Measurements from ENCODE around the gene BMAL1. TPM values are rescaled to one million over a fixed set of nuclear protein-coding genes. Genes with fewer than 3 reads are reported as not detected.
"Not testable (repeated sequence)": the region's sequence is repeated elsewhere in the genome, so short reads cannot be mapped to it uniquely, and the experiment has no call there.

Gene BMAL1
- polyA plus RNA-seq, 6 donors from 2014 or later = 3.7 to 6.5 (median 4.6) TPM

DNA sequence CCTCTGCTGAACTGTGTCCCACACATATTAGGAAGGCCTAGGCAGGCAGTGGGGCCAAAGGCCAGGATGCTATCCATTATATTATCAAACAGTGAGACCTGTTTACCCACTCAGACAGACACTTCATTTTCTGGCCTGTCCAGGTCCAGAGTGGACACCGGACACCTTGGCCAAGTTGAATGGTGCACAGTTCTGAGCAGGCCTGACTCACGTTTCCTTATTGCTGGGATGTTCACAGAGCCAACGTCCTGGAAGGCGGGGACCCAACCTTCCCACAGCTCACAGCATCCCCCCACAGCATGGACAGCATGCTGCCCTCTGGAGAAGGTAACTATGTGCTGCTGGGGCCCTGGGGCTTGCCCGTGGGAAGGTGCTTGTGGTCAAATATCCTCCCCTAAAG, 98.8 kb downstream of the BMAL1 start:
- Mint-ChIP-seq H3K27me3 (no peaks in the 10 kb centered on the region), H3K4me3 (no peak overlapping the region), H3K4me1 (no peaks in the 10 kb centered on the region), H3K36me3 (peaks cover 12 to 34% of the 10 kb centered on the region in 2 donors), H3K27ac (no peak overlapping the region), H3K9me3 (no peaks in the 10 kb centered on the region)
- no peak for ATAC-seq (ENCODE audit: low read depth in 2 of 2)
- DNase-seq = no peak

DNA sequence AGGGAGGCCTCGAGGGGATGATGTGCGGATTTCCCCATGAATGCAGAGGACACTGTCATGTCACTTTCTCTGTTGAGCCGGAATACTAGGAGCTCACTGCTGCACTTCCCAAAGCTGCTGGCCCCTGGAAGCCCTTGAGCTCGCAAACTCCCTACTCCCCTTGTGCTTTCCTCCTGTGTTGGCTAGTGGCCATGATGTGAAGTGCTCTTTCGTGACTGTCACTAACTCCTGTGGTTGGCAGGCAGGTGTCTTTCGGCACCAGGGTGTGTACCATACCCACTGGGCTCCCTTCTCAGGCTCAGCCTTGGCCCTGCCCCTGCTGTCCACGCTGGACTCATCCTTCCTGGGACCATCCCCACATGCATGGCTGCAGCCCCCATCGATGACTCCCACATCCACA, 99.2 kb downstream of the BMAL1 start:
- ATAC-seq (ENCODE audit: low read depth in 2 of 2) (no peak), DNase-seq (no peak)
- Mint-ChIP-seq H3K27ac (no peak overlapping the region), H3K36me3 (peaks cover 17 to 39% of the 10 kb centered on the region in 2 donors), H3K4me1 (no peaks in the 10 kb centered on the region), H3K4me3 (no peak overlapping the region), H3K9me3 (no peaks in the 10 kb centered on the region), H3K27me3 (no peaks in the 10 kb centered on the region)

DNA sequence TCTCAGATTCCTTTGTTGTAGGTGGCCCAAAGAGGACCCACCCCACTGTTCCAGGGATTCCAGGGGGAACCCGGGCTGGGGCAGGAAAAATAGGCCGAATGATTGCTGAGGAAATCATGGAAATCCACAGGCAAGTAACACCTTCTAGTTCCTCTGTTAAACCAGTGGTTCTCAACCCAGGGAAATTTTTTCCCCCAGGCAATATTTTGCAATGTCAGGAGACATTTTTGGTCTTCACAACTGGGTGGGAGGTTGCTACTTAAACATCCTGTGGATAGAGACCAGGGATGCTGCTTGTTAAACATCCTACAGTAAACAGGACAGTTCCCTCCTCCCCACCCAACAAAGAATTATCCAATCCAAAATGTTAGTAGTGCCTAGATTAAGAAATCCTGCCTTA, 100.7 kb downstream of the BMAL1 start:
- no peak for ATAC-seq (ENCODE audit: low read depth in 2 of 2)
- DNase-seq = no peak
- no peaks in the 10 kb centered on the region for H3K4me1 Mint-ChIP-seq
- H3K27me3 Mint-ChIP-seq = no peaks in the 10 kb centered on the region
- H3K9me3 Mint-ChIP-seq = no peaks in the 10 kb centered on the region
- no peak overlapping the region for H3K4me3 Mint-ChIP-seq
- peaks cover 24 to 51% of the 10 kb centered on the region in 2 donors for H3K36me3 Mint-ChIP-seq
- no peak overlapping the region for H3K27ac Mint-ChIP-seq

DNA sequence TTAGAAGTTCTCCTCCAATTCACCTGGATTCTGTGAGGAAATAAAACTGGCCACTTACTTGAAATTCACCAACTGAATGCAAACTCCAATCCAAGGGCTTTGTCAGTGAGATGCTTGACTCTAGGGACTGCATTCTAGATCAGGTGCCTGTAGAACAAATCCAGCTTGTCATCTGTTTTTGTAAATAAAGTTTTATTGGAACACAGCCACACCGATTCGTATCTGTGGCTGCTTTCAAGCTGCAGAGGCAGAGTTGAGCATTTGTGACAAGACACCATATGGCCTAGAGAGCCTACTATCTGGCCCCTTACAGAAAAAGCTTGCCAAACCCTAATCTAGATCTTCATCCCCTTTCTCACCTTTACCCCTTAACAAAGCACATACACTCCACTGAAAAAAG, 103.1 kb downstream of the BMAL1 start:
- H3K36me3 Mint-ChIP-seq = peaks cover 24 to 41% of the 10 kb centered on the region in 2 donors
- DNase-seq (no peak), ATAC-seq (ENCODE audit: low read depth in 2 of 2) (no peak)
- H3K4me1 Mint-ChIP-seq = peaks cover 0 to 6% (median 2%) of the 10 kb centered on the region in 3 donors
- H3K27me3 Mint-ChIP-seq = no peaks in the 10 kb centered on the region
- no peak overlapping the region for H3K27ac Mint-ChIP-seq
- no peaks in the 10 kb centered on the region for H3K9me3 Mint-ChIP-seq
- H3K4me3 Mint-ChIP-seq = no peak overlapping the region

DNA sequence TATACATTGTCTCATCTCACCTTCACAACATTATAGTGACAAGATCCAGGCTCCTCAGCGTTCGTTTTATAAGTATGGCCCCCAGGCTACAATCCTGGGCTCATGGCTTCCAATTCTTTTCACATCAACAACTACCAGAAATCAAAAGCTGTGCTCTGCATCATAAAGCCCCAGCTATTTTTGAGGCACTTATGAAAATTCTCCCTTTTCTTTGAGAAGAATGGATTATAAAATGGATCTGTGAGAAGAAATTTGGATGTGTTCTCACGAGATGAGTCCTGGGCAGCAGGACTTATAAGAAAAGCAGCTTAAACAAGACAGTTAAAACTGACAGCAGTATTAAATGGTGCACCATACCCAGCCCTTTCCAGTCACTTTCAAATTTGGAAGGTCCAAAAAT, 105.2 kb downstream of the BMAL1 start:
- Mint-ChIP-seq H3K9me3 (no peaks in the 10 kb centered on the region), H3K4me1 (peaks cover 0 to 6% (median 2%) of the 10 kb centered on the region in 3 donors), H3K27me3 (no peaks in the 10 kb centered on the region), H3K27ac (peak overlapping the region in 1 of 6 donors; percentile 63), H3K36me3 (peaks cover 24 to 27% of the 10 kb centered on the region in 2 donors), H3K4me3 (no peak overlapping the region)
- ATAC-seq (ENCODE audit: low read depth in 2 of 2) (no peak), DNase-seq (no peak)

DNA sequence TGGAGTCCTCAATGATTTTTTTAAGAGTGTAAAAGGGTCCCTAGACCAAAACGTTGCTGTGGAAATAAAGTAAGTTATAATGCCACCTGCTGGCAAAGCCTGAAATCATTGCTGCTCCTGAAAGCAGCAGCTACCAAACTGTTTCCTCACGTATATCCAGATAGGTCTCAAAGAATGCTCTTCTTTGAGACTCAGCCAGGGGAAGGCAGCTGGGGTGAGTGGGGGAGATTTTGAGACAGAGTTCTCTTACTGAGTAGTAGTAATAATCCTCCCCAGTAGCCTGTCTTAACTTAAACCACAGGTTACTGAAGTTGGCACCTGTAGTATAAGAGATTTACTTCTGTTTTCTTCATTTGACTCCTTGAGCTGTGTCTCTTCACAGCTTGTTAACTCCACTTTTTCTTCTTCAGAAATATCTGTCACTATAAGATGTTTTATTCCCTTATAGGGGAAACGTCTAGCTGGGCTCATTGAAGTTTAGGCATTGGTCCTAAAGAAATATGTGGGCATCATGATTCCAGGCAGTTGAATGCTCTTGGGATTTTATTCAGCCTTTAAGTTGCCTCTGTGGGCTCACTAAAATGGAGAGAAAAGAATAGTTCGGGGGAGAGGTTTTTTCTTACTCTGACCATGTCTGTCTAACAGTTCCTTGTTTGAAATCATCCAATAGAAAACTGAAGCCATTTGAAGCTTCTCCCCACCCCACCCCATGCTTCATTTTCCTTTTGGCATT, 107.5 kb downstream of the BMAL1 start:
- no peaks in the 10 kb centered on the region for H3K9me3 Mint-ChIP-seq
- H3K4me3 Mint-ChIP-seq = no peak overlapping the region
- no peaks in the 10 kb centered on the region for H3K27me3 Mint-ChIP-seq
- ATAC-seq (ENCODE audit: low read depth in 2 of 2) = peak in 1 of 2 donors; percentile 27
- no peak for DNase-seq
- peaks cover 0 to 6% (median 2%) of the 10 kb centered on the region in 3 donors for H3K4me1 Mint-ChIP-seq
- peak overlapping the region in 4 of 6 donors; percentile 19 to 27 (median 24) for H3K27ac Mint-ChIP-seq
- H3K36me3 Mint-ChIP-seq = peaks cover 18 to 27% of the 10 kb centered on the region in 2 donors

DNA sequence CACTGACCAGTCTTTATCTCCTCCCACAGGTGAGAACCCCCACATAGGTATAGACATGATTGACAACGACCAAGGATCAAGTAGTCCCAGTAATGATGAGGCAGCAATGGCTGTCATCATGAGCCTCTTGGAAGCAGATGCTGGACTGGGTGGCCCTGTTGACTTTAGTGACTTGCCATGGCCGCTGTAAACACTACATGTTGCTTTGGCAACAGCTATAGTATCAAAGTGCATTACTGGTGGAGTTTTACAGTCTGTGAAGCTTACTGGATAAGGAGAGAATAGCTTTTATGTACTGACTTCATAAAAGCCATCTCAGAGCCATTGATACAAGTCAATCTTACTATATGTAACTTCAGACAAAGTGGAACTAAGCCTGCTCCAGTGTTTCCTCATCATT, 109.0 kb downstream of the BMAL1 start:
- Mint-ChIP-seq H3K27ac (no peak overlapping the region), H3K4me1 (peaks cover 0 to 6% (median 2%) of the 10 kb centered on the region in 3 donors), H3K4me3 (no peak overlapping the region), H3K36me3 (peaks cover 22 to 23% of the 10 kb centered on the region in 2 donors), H3K9me3 (no peaks in the 10 kb centered on the region), H3K27me3 (no peaks in the 10 kb centered on the region)
- no peak for DNase-seq
- no peak for ATAC-seq (ENCODE audit: low read depth in 2 of 2)

DNA sequence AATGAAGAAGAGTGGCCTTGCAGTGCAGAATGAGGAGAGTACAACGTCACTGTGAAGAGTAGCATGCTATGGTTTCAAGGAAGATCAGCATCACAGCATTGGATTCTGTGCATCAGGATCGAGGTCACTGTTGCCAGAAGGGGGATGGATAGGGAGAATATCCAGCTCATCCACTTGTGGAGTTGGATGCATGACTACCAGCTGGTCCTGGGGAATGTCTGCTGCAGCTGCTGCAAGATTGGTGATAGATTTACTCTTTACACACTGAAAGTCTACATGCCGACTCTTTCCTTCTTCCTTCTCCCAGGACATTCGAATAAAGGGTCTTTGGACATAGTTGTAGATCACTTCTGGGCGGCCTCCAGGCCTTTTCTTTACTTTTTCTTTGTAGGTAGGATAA, 111.2 kb downstream of the BMAL1 start:
- ATAC-seq (ENCODE audit: low read depth in 2 of 2) (no peak), DNase-seq (no peak)
- H3K9me3 Mint-ChIP-seq = no peaks in the 10 kb centered on the region
- H3K27me3 Mint-ChIP-seq = no peaks in the 10 kb centered on the region
- peaks cover 0 to 6% (median 2%) of the 10 kb centered on the region in 3 donors for H3K4me1 Mint-ChIP-seq
- H3K27ac Mint-ChIP-seq = peak overlapping the region in 1 of 6 donors; percentile 1
- H3K36me3 Mint-ChIP-seq = peaks cover 8 to 21% of the 10 kb centered on the region in 2 donors
- H3K4me3 Mint-ChIP-seq = no peak overlapping the region

DNA sequence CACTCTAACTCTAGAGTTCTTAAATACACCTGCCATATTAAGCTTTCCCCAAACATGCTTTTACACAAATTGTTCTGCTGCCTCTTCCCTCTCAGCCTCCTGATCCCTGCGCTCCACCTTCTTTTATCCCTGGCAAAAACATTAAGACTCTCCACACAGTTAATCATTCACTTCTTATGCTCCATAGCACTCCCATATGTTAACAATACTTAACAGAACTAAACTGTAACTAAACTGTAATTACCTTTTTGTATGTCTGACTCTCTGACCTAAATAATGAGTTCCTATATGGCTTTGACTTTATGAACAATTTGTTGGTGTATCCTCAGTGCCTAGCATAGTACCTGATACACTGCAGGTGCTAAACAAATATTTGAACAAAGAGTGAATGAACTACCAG, 113.6 kb downstream of the BMAL1 start:
- ATAC-seq (ENCODE audit: low read depth in 2 of 2) (no peak), DNase-seq (no peak)
- H3K36me3 Mint-ChIP-seq = peaks cover 8 to 21% of the 10 kb centered on the region in 2 donors
- H3K9me3 Mint-ChIP-seq = no peaks in the 10 kb centered on the region
- H3K27me3 Mint-ChIP-seq = no peaks in the 10 kb centered on the region
- H3K4me1 Mint-ChIP-seq = no peaks in the 10 kb centered on the region
- no peak overlapping the region for H3K4me3 Mint-ChIP-seq
- peak overlapping the region in 1 of 6 donors; percentile 4 for H3K27ac Mint-ChIP-seq

DNA sequence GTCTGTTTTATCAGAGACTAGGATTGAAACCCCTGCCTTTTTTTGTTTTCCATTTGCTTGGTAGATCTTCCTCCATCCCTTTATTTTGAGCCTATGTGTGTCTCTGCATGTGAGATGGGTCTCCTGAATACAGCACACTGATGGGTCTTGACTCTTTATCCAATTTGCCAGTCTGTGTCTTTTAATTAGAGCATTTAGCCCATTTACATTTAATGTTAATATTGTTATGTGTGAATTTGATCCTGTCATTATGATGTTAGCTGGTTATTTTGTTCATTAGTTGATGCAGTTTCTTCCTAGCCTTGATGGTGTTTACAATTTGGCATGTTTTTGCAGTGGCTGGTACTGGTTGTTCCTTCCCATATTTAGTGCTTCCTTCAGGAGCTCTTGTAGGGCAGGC, 120.7 kb downstream of the BMAL1 start:
- H3K27ac Mint-ChIP-seq; ATAC-seq (ENCODE audit: low read depth in 2 of 2); H3K27me3 Mint-ChIP-seq; DNase-seq; H3K4me3 Mint-ChIP-seq; H3K4me1 Mint-ChIP-seq: not testable (repeated sequence)
- Mint-ChIP-seq H3K9me3 (peaks cover 0 to 14% (median 3%) of the 10 kb centered on the region in 7 donors), H3K36me3 (peaks cover 16 to 21% of the 10 kb centered on the region in 2 donors)

DNA sequence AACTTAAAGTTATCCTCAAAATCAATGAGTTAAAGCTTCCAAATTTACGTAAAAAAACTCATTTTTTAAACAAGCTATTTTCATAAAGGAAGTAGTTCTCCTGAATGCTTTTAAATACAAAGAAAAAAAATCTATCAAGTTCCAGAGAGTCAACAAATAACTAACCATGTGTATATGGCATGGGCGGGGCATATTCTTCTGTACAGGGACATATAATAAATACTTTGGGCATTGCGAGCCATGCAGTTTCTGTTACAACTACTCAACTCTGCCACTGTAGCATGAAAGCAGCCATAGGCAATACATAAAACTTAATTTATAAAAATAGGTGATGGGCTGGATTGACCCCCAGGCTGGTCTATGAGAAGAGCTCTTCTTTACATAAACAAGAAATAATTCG, 127.6 kb downstream of the BMAL1 start:
- no peak overlapping the region for H3K27ac Mint-ChIP-seq
- H3K27me3 Mint-ChIP-seq = no peaks in the 10 kb centered on the region
- no peak overlapping the region for H3K4me3 Mint-ChIP-seq
- H3K9me3 Mint-ChIP-seq = peaks cover 0 to 7% (median 2%) of the 10 kb centered on the region in 7 donors
- ATAC-seq (ENCODE audit: low read depth in 2 of 2) (no peak), DNase-seq (no peak)
- H3K4me1 Mint-ChIP-seq = no peaks in the 10 kb centered on the region
- peaks cover 27 to 37% of the 10 kb centered on the region in 2 donors for H3K36me3 Mint-ChIP-seq

DNA sequence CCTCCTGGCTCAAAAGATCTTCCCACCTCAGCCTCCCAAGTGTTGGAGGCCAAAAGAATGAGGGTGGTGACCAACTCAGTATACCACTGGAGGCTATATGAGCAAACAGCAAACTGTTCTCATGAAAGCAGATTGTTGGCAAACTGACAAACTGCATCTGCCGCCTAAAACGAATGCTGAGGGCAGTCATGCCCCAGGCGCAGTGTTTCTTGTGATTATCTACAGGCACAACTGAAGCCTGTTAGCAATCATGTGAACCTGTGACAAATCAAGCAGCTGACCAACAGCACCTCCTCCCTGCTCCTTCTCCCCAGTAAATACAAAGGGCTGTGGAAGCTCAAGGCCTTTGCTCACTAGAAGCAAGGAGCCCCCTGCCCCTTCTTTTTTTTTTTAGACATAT, 137.6 kb downstream of the BMAL1 start:
- Mint-ChIP-seq H3K27me3 (no peaks in the 10 kb centered on the region), H3K4me1 (no peaks in the 10 kb centered on the region), H3K27ac (no peak overlapping the region), H3K4me3 (no peak overlapping the region), H3K9me3 (no peaks in the 10 kb centered on the region), H3K36me3 (peaks cover 24 to 46% of the 10 kb centered on the region in 2 donors)
- DNase-seq (no peak), ATAC-seq (ENCODE audit: low read depth in 2 of 2) (no peak)

DNA sequence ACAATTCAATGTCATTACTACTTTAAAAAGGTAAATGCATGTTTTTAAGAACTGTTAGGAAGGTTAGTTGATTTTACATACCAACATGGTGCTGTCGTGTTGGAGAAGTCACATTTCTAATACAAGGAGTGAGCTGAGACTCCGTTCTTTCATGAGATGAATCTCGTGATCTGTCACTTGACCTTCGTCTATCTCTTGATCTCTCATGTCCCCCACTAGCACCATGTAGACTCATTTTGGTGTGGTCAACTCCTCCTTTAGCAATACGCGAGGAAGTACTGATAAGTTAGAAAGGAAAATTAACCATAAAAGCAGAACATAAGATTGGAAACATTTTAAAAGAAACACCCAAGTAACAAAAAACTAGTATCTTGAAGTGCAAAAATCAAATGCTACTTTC, 144.0 kb downstream of the BMAL1 start:
- no peak for ATAC-seq (ENCODE audit: low read depth in 2 of 2)

DNA sequence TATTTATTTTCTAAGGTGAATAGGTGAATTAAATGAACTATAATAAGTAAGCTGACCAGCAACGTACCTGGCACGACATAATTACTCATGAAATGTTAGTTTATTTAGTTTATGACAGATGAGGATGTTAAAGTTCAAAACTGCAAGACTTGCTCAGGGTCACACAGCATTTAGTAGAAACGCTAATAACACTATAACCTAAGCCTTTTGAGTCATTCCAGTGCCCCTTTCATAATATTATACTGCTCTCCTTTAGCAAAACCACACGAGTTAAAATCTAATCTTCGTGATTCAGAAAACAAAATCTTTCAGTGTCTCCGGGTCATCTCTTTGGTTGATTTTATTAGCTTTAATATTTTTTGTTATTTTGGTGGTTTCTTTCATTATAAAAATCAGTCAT, 145.8 kb downstream of the BMAL1 start:
- no peak for ATAC-seq (ENCODE audit: low read depth in 2 of 2)
- peaks cover 0 to 39% (median 30%) of the 10 kb centered on the region in 7 donors for H3K9me3 Mint-ChIP-seq

More for the DNA sequence above, 144.0 kb downstream of the BMAL1 start:
- DNase-seq = no peak
- Mint-ChIP-seq H3K36me3 (peaks cover 23 to 34% of the 10 kb centered on the region in 2 donors), H3K27ac (no peak overlapping the region), H3K27me3 (no peaks in the 10 kb centered on the region), H3K9me3 (peaks cover 0 to 21% (median 14%) of the 10 kb centered on the region in 7 donors), H3K4me3 (no peak overlapping the region), H3K4me1 (peaks cover 17 to 20% (median 18%) of the 10 kb centered on the region in 3 donors)

More for the DNA sequence above, 145.8 kb downstream of the BMAL1 start:
- H3K27me3 Mint-ChIP-seq = no peaks in the 10 kb centered on the region
- peaks cover 17 to 20% (median 20%) of the 10 kb centered on the region in 3 donors for H3K4me1 Mint-ChIP-seq
- H3K36me3 Mint-ChIP-seq = peaks cover 35 to 37% of the 10 kb centered on the region in 2 donors
- H3K4me3 Mint-ChIP-seq = no peak overlapping the region
- no peak overlapping the region for H3K27ac Mint-ChIP-seq
- DNase-seq = no peak

Data from naive B cell (primary cell).